D721Med (cell line): ENCODE measurements around the gene PNMT.
"Not testable (repeated sequence)": the region's sequence is repeated elsewhere in the genome, so short reads cannot be mapped to it uniquely, and the experiment has no call there.

Experiments
- DNase-seq: peaks from one replicate; pipeline ENCODE4 v3.0.0; 2011; ENCODE audit warnings: low spot score; ENCODE audit not compliant: insufficient read length
- FAIRE-seq: peaks from 2 replicates; lab custom pipeline; 2011; peaks lifted over from hg19 to GRCh38; lab: Jason Lieb, UNC
- CTCF ChIP-seq: IDR thresholded peaks from 2 replicates; pipeline ENCODE4 v1.5.1; 2012; ENCODE audit warnings: mild to moderate bottlenecking, control low read depth; ENCODE audit not compliant: insufficient read depth; ENCODE audit errors: missing control alignments

PNMT gene

GRCh38 chr17:39694593-39694992, 26.3 kb downstream of the PNMT start:
- no peak for DNase-seq
- no peak for FAIRE-seq
- TF ChIP-seq CTCF: no peak

- TF ChIP-seq CTCF: no peak
- no peak for DNase-seq
These were observed 26.8 kb downstream of the PNMT start for GRCh38 chr17:39695089-39695474.

GRCh38 chr17:39696731-39697130, 28.5 kb downstream of the PNMT start:
- no peak for DNase-seq
- no peak for TF ChIP-seq CTCF
- no peak for FAIRE-seq

More at GRCh38 chr17:39695089-39695474, 26.8 kb downstream of the PNMT start:
- FAIRE-seq: no peak

DNA sequence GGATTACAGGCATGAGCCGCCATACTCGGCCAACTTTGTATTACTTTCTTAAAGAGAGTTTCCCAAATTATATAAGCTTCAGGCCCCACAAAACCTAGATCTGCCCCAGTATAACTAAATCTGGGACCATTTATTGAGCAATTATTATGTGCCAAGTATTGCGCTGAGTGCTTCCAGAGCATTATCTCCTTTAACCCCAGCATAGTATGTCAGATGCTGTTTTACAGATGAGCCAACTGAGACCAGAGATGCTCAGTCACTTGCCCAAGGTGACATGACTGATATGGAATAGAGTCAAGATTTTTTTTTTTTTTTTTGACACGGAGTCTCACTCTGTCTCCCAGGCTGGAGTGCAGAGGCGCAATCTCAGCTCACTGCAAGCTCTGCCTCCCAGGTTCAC, 29.7 kb downstream of the PNMT start:
- no peak for FAIRE-seq
- TF ChIP-seq CTCF: no peak
- no peak for DNase-seq

DNA sequence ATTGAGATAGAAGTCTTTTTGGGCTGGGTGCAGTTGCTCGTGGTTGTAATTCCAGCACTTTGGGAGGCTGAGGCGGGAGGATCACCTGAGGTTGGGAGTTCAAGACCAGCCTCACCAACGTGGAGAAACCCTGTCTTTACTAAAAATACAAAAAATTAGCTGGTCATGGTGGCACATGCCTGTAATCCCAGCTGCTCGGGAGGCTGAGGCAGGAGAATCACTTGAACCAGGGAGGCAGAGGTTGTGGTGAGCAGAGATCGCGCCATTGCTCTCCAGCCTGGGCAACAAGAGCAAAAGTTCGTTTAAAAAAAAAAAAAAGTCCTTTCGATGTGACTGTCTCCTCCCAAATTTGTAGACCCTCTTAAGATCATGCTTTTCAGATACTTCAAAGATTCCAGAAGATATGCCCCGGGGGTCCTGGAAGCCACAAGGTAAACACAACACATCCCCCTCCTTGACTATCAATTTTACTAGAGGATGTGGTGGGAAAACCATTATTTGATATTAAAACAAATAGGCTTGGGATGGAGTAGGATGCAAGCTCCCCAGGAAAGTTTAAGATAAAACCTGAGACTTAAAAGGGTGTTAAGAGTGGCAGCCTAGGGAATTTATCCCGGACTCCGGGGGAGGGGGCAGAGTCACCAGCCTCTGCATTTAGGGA, 31.0 kb downstream of the PNMT start:
- not testable (repeated sequence) for DNase-seq, FAIRE-seq

GRCh38 chr17:39699818-39700147, 31.5 kb downstream of the PNMT start, which contains the start of gene ERBB2:
ERBB2 (plus strand) TSS chr17:39700064; CDS start chr17:39700239, 175 bp downstream.
- TF ChIP-seq CTCF: no peak
- DNase-seq (no peak), FAIRE-seq (no peak)

GRCh38 chr17:39700148-39700987, 32.1 kb downstream of the PNMT start:
- TF ChIP-seq CTCF: no peak
- DNase-seq: no peak
- FAIRE-seq: no peak
